ENCODE data around the gene CRTC1.

DNA sequence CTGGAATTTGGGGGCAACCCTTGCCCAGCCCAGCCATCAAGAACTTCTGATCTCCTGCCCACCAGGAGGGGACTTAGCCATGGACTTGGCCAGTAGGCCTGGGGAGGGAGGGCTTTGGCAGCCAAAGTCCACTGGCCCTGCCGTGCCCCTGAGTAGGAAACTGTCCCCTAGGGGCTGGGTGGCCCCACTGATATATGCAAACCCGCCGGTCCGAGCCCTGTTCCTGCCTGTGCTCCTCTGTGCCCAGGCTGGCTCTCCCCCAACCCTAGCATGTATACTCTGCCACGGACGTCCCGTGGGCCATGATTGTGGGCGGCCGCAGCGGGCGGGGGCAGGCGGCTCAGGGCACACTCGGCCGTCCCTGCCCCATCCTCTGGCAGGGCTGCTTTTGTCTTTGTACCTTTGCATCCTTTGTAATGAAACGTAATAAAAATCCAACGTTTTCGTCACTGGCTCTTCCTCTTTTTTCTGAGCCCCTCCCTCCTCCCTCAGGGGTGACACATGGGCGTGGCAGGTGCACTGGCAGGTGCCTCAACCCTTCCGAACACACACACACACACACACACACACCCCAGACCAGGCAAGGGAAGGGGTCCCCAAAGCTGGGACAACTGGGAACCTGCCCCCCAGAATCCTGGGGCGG lies 98.5 kb downstream of the CRTC1 start:
- TF ChIP-seq CTCF (IDR thresholded peaks at IDR 0.05), result no peak
- TF ChIP-seq EP300 (IDR thresholded peaks at IDR 0.05), result no peak
- TF ChIP-seq POLR2A (IDR thresholded peaks at IDR 0.05), result no peak
